Measurements from ENCODE around the gene HOXB7.

The HOXB7 gene

GRCh38 chr17:48633266-48633677, 22.5 kb upstream of the HOXB7 start:
- FAIRE-seq: no peak
- TF ChIP-seq POLR2AphosphoS5 (IDR thresholded peaks at IDR 0.05; ENCODE audit: low read depth, low read length): no peak
- TF ChIP-seq TAF1 (IDR thresholded peaks at IDR 0.05; ENCODE audit: borderline replicate concordance, low read depth, low read length): no peak
- TF ChIP-seq POLR2A (IDR thresholded peaks at IDR 0.05; ENCODE audit: low read depth, low read length): no peak
- DNase-seq (ENCODE audit: insufficient read length): no peak

GRCh38 chr17:48632579-48633265, 21.9 kb upstream of the HOXB7 start:
- no peak for TF ChIP-seq POLR2AphosphoS5 (IDR thresholded peaks at IDR 0.05; ENCODE audit: low read depth, low read length)
- FAIRE-seq (no peak), DNase-seq (ENCODE audit: insufficient read length) (no peak)

GRCh38 chr17:48631693-48632578, 21.1 kb upstream of the HOXB7 start:
- no peak for DNase-seq (ENCODE audit: insufficient read length)
- peak; percentile 91 for FAIRE-seq
- no peak for TF ChIP-seq TAF1 (IDR thresholded peaks at IDR 0.05; ENCODE audit: borderline replicate concordance, low read depth, low read length)
- no peak for TF ChIP-seq POLR2A (IDR thresholded peaks at IDR 0.05; ENCODE audit: low read depth, low read length)
- no peak for TF ChIP-seq POLR2AphosphoS5 (IDR thresholded peaks at IDR 0.05; ENCODE audit: low read depth, low read length)

- FAIRE-seq: no peak
- DNase-seq (ENCODE audit: insufficient read length): no peak
- TF ChIP-seq TAF1 (IDR thresholded peaks at IDR 0.05; ENCODE audit: borderline replicate concordance, low read depth, low read length) (no peak), POLR2AphosphoS5 (IDR thresholded peaks at IDR 0.05; ENCODE audit: low read depth, low read length) (no peak), POLR2A (IDR thresholded peaks at IDR 0.05; ENCODE audit: low read depth, low read length) (no peak)
Observed at GRCh38 chr17:48630925-48631692, 20.3 kb upstream of the HOXB7 start.

GRCh38 chr17:48630009-48630924, 19.4 kb upstream of the HOXB7 start:
- no peak for DNase-seq (ENCODE audit: insufficient read length)
- no peak for FAIRE-seq
- no peak for TF ChIP-seq POLR2A (IDR thresholded peaks at IDR 0.05; ENCODE audit: low read depth, low read length)

GRCh38 chr17:48629411-48629759, 18.6 kb upstream of the HOXB7 start:
- FAIRE-seq: no peak
- TF ChIP-seq POLR2AphosphoS5 (IDR thresholded peaks at IDR 0.05; ENCODE audit: low read depth, low read length): no peak
- no peak for TF ChIP-seq POLR2A (IDR thresholded peaks at IDR 0.05; ENCODE audit: low read depth, low read length)
- no peak for TF ChIP-seq TAF1 (IDR thresholded peaks at IDR 0.05; ENCODE audit: borderline replicate concordance, low read depth, low read length)

GRCh38 chr17:48628649-48629410, 18.0 kb upstream of the HOXB7 start:
- TF ChIP-seq POLR2AphosphoS5 (IDR thresholded peaks at IDR 0.05; ENCODE audit: low read depth, low read length): no peak
- DNase-seq (ENCODE audit: insufficient read length) (no peak), FAIRE-seq (no peak)

More at GRCh38 chr17:48629411-48629759, 18.6 kb upstream of the HOXB7 start:
- DNase-seq (ENCODE audit: insufficient read length): no peak

- FAIRE-seq (no peak), DNase-seq (ENCODE audit: insufficient read length) (no peak)
- no peak for TF ChIP-seq TAF1 (IDR thresholded peaks at IDR 0.05; ENCODE audit: borderline replicate concordance, low read depth, low read length)
- TF ChIP-seq POLR2A (IDR thresholded peaks at IDR 0.05; ENCODE audit: low read depth, low read length): no peak
- TF ChIP-seq POLR2AphosphoS5 (IDR thresholded peaks at IDR 0.05; ENCODE audit: low read depth, low read length): no peak
Observed at GRCh38 chr17:48627623-48628521, 17.1 kb upstream of the HOXB7 start.

- DNase-seq (ENCODE audit: insufficient read length) (no peak), FAIRE-seq (no peak)
- TF ChIP-seq TAF1 (IDR thresholded peaks at IDR 0.05; ENCODE audit: borderline replicate concordance, low read depth, low read length): no peak
- TF ChIP-seq POLR2AphosphoS5 (IDR thresholded peaks at IDR 0.05; ENCODE audit: low read depth, low read length): no peak
Observed at GRCh38 chr17:48627118-48627597, 16.3 kb upstream of the HOXB7 start.

All from GM12892 (cell line).